SK-N-SH (cell line): Measurements from ENCODE around the gene DONSON. TPM values are rescaled to one million over a fixed set of nuclear protein-coding genes. Genes with fewer than 3 reads are reported as not detected.

ENCODE experiments used
- CTCF ChIA-PET: fragments of 300-600, 350-600 bp; formaldehyde crosslinking; extraction: SDS; loops from one replicate; lab custom pipeline; 2021; lab: Yijun Ruan, JAX
- POLR2A ChIA-PET: fragments of 350-600 bp; sonication (Branson Sonifier 250); formaldehyde crosslinking; extraction: SDS; loops from one replicate; lab custom pipeline; 2020; ENCODE audit warnings: antibody characterized with exemption, inconsistent platforms; lab: Yijun Ruan, JAX
- DNase-seq: peaks from one replicate; pipeline ENCODE4 v3.0.0; 2012
- H2AFZ ChIP-seq: fragments of 200-600 bp; sonication (generic); 2 replicates; pipeline ENCODE4 v1.8.1; 2016; ENCODE audit warnings: antibody characterized with exemption, mild to moderate bottlenecking, low read depth
- H3F3A ChIP-seq: fragments of 200-600 bp; sonication (generic); replicated peaks from 2 replicates; pipeline ENCODE3; 2016; ENCODE audit warnings: antibody characterized with exemption, mild to moderate bottlenecking; ENCODE audit not compliant: insufficient read depth
- H3K27ac ChIP-seq, 2 experiments: fragments of 200-500 bp in 1 of 2; fragments of 200-600 bp in 1 of 2; sonication (Bioruptor generic) in 1 of 2; sonication (generic), shearing (Covaris generic) in 1 of 2; 2 replicates each; pipeline versions ENCODE4 v1.5.1 to v1.6.1; 2014 to 2016; ENCODE audit warnings: low read depth in 2 of 2, inconsistent platforms in 1 of 2, low read length in 1 of 2, mild to moderate bottlenecking in 1 of 2, mixed read lengths in 1 of 2
- H3K27me3 ChIP-seq: fragments of 200-600 bp; sonication (generic), shearing (Covaris generic); 2 replicates; pipeline ENCODE4 v1.6.1; 2016; ENCODE audit warnings: mixed run types; ENCODE audit not compliant: insufficient read depth
- H3K36me3 ChIP-seq, 2 experiments: fragments of 200-500 bp in 1 of 2; fragments of 200-600 bp in 1 of 2; sonication (Bioruptor generic) in 1 of 2; sonication (generic) in 1 of 2; replicated peaks in 1 of 2; 2 replicates each; pipeline versions ENCODE3 to v1.5.1; 2014 to 2016; ENCODE audit warnings: low read length in 1 of 2, mild to moderate bottlenecking in 1 of 2; ENCODE audit not compliant: insufficient read depth in 2 of 2, control insufficient read depth in 1 of 2
- H3K4me1 ChIP-seq, 2 experiments: fragments of 200-500 bp in 1 of 2; fragments of 200-600 bp in 1 of 2; sonication (Bioruptor generic) in 1 of 2; sonication (generic), shearing (Covaris generic) in 1 of 2; 2 replicates each; pipeline versions ENCODE4 v1.5.1 to v1.6.1; 2014 to 2016; ENCODE audit warnings: low read depth in 1 of 2, low read length in 1 of 2, mixed run types in 1 of 2; ENCODE audit not compliant: insufficient read depth in 2 of 2, control insufficient read depth in 1 of 2
- H3K4me2 ChIP-seq: fragments of 200-600 bp; sonication (generic), shearing (Covaris generic); 2 replicates; pipeline ENCODE4 v1.6.1; 2017; ENCODE audit warnings: mixed run types
- H3K4me3 ChIP-seq, 2 experiments: fragments of 200-500 bp in 1 of 2; fragments of 200-600 bp in 1 of 2; sonication (Bioruptor generic) in 1 of 2; sonication (generic), shearing (Covaris generic) in 1 of 2; 2 replicates each; pipeline versions ENCODE4 v1.5.1 to v1.8.1; 2014 to 2016; ENCODE audit warnings: low read depth in 2 of 2, inconsistent platforms in 1 of 2, low read length in 1 of 2, mild to moderate bottlenecking in 1 of 2, mixed read lengths in 1 of 2, moderate library complexity in 1 of 2
- H3K79me2 ChIP-seq: fragments of 200-600 bp; sonication (generic); 2 replicates; pipeline ENCODE4 v1.8.1; 2017; ENCODE audit warnings: mild to moderate bottlenecking; ENCODE audit not compliant: insufficient read depth
- H3K9ac ChIP-seq: fragments of 200-600 bp; sonication (generic); 2 replicates; pipeline ENCODE4 v1.6.1; 2017; ENCODE audit warnings: mixed run types
- H3K9me2 ChIP-seq: fragments of 200-600 bp; sonication (generic); 2 replicates; pipeline ENCODE4 v1.6.1; 2017; ENCODE audit warnings: mixed run types
- H3K9me3 ChIP-seq: fragments of 200-600 bp; sonication (generic); 2 replicates; pipeline ENCODE4 v1.6.1; 2017; ENCODE audit warnings: mixed run types, mild to moderate bottlenecking, moderate library complexity
- H4K20me1 ChIP-seq: fragments of 200-600 bp; sonication (generic); 2 replicates; pipeline ENCODE4 v1.6.1; 2017; ENCODE audit warnings: mild to moderate bottlenecking, mixed run types; ENCODE audit not compliant: insufficient read depth
- CHD2 ChIP-seq: fragments of 150-350 bp; IDR thresholded peaks from 2 replicates; pipeline ENCODE4 v1.6.1; 2018; ENCODE audit warnings: low read length; ENCODE audit not compliant: partially characterized antibody
- EZH2phosphoT487 ChIP-seq: fragments of 200-600 bp; sonication (generic); IDR thresholded peaks from 2 replicates; pipeline ENCODE4 v1.6.1; 2017; ENCODE audit warnings: low read depth, mixed run types, mild to moderate bottlenecking, antibody characterized with exemption, moderate library complexity, borderline replicate concordance
- FOSL2 ChIP-seq: IDR thresholded peaks from 2 replicates; pipeline ENCODE4 v1.4.0; 2012; ENCODE audit warnings: low read depth, mild to moderate bottlenecking, moderate library complexity, borderline replicate concordance
- FOXM1 ChIP-seq: IDR thresholded peaks from 2 replicates; pipeline ENCODE4 v1.4.0; 2012; ENCODE audit warnings: low read depth, mild to moderate bottlenecking
- GABPA ChIP-seq: IDR thresholded peaks from 2 replicates; pipeline ENCODE4 v1.4.0; 2012; ENCODE audit warnings: low read depth, mild to moderate bottlenecking
- GATA2 ChIP-seq: sonication (generic); formaldehyde crosslinking; IDR thresholded peaks from 2 replicates; pipeline ENCODE4 v1.5.0; 2020; ENCODE audit warnings: mild to moderate bottlenecking, missing genetic modification reagents
- NFIC ChIP-seq: IDR thresholded peaks from 2 replicates; pipeline ENCODE4 v1.4.0; 2012; ENCODE audit warnings: borderline replicate concordance
- RAD21 ChIP-seq: IDR thresholded peaks from 2 replicates; pipeline ENCODE4 v1.6.1; 2012; ENCODE audit warnings: mild to moderate bottlenecking, low read length
- SIN3A ChIP-seq: IDR thresholded peaks from 2 replicates; pipeline ENCODE4 v1.6.1; 2012; ENCODE audit warnings: low read depth, mild to moderate bottlenecking, low read length, moderate library complexity, borderline replicate concordance
- TCF12 ChIP-seq: IDR thresholded peaks from 2 replicates; pipeline ENCODE4 v1.4.0; 2012
- YY1 ChIP-seq: IDR thresholded peaks from 2 replicates; pipeline ENCODE4 v1.4.0; 2012; ENCODE audit warnings: low read depth, mild to moderate bottlenecking
- WGBS: methylation state at CpG from one replicate; pipeline ENCODE4 v1.1.6; 2017; ENCODE audit warnings: low lambda C conversion rate; 5-methylcytosine and 5-hydroxymethylcytosine counted together
- polyA plus RNA-seq, 3 experiments: library from polyadenylated mRNA; depleted of rRNA; stranded (reverse); fragments of >200 nt; gene quantifications; 2 replicates each; pipeline ENCODE4 v1.2.3, GENCODE V29; 2012
- TF ChIP-seq, protein P1 (sequence below): fragments of 150-350 bp; IDR thresholded peaks from 2 replicates; pipeline ENCODE4 v1.6.1; 2016; ENCODE audit warnings: mild to moderate bottlenecking, low read depth, low read length
- TF ChIP-seq, protein P2 (sequence below): IDR thresholded peaks from 2 replicates; pipeline ENCODE4 v1.6.1; 2012; ENCODE audit warnings: mild to moderate bottlenecking, low read depth, low read length, moderate library complexity
- TF ChIP-seq, protein P3 (sequence below): IDR thresholded peaks from 2 replicates; pipeline ENCODE4 v1.4.0; 2012; ENCODE audit warnings: low read depth, borderline replicate concordance
- TF ChIP-seq, protein P4 (sequence below): IDR thresholded peaks from 2 replicates; pipeline ENCODE4; 2012

DONSON gene
- polyA plus RNA-seq, 1 of the 3 experiments (the other 2 are of a cell fraction): 17.3 TPM

DNA sequence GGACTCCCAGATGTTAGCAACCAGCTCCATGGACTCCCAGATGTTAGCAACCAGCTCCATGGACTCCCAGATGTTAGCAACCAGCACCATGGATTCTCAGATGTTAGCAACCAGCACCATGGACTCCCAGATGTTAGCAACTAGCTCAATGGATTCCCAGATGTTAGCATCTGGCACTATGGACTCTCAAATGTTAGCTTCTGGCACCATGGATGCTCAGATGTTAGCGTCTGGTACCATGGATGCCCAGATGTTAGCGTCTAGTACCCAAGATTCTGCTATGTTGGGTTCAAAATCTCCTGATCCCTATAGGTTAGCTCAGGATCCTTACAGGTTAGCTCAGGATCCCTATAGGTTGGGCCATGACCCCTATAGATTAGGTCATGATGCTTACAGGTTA, 36.8 kb downstream of the DONSON start:
- ChIA-PET POLR2A (interaction anchor here (0.5 to 1.6 kb wide), 2 partner anchors 9 to 41 kb away, joined by 4 to 5 read pairs; partner anchors contain the start of genes GART and SON), CTCF (no interaction called here)
- peaks cover 88 to 91% of the 10 kb centered on the region in 2 experiments for H3K36me3 ChIP-seq

DNA sequence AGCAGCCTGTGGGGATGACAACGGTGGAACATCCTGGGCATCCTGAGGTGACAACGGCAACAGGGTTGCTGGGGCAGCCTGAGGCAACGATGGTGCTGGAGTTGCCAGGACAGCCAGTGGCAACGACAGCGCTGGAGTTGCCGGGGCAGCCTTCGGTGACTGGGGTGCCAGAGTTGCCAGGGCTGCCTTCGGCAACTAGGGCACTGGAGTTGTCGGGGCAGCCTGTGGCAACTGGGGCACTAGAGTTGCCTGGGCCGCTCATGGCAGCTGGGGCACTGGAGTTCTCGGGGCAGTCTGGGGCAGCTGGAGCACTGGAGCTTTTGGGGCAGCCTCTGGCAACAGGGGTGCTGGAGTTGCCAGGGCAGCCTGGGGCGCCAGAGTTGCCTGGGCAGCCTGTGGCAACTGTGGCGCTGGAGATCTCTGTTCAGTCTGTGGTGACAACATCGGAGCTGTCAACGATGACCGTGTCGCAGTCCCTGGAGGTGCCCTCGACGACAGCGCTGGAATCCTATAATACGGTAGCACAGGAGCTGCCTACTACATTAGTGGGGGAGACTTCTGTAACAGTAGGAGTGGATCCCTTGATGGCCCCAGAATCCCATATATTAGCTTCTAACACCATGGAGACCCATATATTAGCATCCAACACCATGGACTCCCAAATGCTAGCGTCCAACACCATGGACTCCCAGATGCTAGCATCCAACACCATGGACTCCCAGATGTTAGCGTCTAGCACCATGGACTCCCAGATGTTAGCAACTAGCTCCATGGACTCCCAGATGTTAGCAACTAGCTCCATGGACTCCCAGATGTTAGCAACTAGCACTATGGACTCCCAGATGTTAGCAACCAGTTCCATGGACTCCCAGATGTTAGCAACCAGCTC, 37.5 kb downstream of the DONSON start:
- no peak for DNase-seq
- H3K4me1 ChIP-seq: peaks cover 2% of the 10 kb centered on the region in 2 experiments; a peak in 3 of 4 replicates
- H3K27ac ChIP-seq: no peak overlapping the region
- no peaks in the 10 kb centered on the region for H3K9me3 ChIP-seq
- ChIA-PET POLR2A (interaction anchor here (0.5 to 1.6 kb wide), 2 partner anchors 9 to 42 kb away, joined by 4 to 5 read pairs; partner anchors contain the start of genes GART and SON), CTCF (no interaction called here)
- no peak overlapping the region for H3K4me2 ChIP-seq
- H3K9ac ChIP-seq: no peak overlapping the region
- H3K4me3 ChIP-seq: no peak overlapping the region
- no peaks in the 10 kb centered on the region for H3K9me2 ChIP-seq
- peaks cover 97% of the 10 kb centered on the region for H4K20me1 ChIP-seq
- H3K36me3 ChIP-seq: peaks cover 87 to 91% of the 10 kb centered on the region in 2 experiments
- no peak overlapping the region for H2AFZ ChIP-seq
- H3K27me3 ChIP-seq: no peaks in the 10 kb centered on the region
- TF ChIP-seq, protein P1, sequence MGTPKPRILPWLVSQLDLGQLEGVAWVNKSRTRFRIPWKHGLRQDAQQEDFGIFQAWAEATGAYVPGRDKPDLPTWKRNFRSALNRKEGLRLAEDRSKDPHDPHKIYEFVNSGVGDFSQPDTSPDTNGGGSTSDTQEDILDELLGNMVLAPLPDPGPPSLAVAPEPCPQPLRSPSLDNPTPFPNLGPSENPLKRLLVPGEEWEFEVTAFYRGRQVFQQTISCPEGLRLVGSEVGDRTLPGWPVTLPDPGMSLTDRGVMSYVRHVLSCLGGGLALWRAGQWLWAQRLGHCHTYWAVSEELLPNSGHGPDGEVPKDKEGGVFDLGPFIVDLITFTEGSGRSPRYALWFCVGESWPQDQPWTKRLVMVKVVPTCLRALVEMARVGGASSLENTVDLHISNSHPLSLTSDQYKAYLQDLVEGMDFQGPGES: no peak
- TF ChIP-seq, protein P2, sequence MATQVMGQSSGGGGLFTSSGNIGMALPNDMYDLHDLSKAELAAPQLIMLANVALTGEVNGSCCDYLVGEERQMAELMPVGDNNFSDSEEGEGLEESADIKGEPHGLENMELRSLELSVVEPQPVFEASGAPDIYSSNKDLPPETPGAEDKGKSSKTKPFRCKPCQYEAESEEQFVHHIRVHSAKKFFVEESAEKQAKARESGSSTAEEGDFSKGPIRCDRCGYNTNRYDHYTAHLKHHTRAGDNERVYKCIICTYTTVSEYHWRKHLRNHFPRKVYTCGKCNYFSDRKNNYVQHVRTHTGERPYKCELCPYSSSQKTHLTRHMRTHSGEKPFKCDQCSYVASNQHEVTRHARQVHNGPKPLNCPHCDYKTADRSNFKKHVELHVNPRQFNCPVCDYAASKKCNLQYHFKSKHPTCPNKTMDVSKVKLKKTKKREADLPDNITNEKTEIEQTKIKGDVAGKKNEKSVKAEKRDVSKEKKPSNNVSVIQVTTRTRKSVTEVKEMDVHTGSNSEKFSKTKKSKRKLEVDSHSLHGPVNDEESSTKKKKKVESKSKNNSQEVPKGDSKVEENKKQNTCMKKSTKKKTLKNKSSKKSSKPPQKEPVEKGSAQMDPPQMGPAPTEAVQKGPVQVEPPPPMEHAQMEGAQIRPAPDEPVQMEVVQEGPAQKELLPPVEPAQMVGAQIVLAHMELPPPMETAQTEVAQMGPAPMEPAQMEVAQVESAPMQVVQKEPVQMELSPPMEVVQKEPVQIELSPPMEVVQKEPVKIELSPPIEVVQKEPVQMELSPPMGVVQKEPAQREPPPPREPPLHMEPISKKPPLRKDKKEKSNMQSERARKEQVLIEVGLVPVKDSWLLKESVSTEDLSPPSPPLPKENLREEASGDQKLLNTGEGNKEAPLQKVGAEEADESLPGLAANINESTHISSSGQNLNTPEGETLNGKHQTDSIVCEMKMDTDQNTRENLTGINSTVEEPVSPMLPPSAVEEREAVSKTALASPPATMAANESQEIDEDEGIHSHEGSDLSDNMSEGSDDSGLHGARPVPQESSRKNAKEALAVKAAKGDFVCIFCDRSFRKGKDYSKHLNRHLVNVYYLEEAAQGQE: no peak
- TF ChIP-seq TCF12: no peak
- TF ChIP-seq GATA2 (CRISPR knock-in tag): no peak
- TF ChIP-seq SIN3A: no peak
- no peak for TF ChIP-seq CHD2
- no peak for TF ChIP-seq RAD21
- TF ChIP-seq FOSL2: no peak
- no peak for TF ChIP-seq FOXM1
- TF ChIP-seq, protein P3, sequence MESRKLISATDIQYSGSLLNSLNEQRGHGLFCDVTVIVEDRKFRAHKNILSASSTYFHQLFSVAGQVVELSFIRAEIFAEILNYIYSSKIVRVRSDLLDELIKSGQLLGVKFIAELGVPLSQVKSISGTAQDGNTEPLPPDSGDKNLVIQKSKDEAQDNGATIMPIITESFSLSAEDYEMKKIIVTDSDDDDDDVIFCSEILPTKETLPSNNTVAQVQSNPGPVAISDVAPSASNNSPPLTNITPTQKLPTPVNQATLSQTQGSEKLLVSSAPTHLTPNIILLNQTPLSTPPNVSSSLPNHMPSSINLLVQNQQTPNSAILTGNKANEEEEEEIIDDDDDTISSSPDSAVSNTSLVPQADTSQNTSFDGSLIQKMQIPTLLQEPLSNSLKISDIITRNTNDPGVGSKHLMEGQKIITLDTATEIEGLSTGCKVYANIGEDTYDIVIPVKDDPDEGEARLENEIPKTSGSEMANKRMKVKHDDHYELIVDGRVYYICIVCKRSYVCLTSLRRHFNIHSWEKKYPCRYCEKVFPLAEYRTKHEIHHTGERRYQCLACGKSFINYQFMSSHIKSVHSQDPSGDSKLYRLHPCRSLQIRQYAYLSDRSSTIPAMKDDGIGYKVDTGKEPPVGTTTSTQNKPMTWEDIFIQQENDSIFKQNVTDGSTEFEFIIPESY: no peak
- TF ChIP-seq YY1: no peak
- peaks cover 99% of the 10 kb centered on the region for H3K79me2 ChIP-seq
- WGBS: 100% methylated on average over 21 of the region's 23 CpGs
- H3F3A ChIP-seq: peaks cover 11% of the 10 kb centered on the region

More for the DNA sequence above, 36.8 kb downstream of the DONSON start:
- H3K9me3 ChIP-seq: no peaks in the 10 kb centered on the region
- H3K9ac ChIP-seq: no peak overlapping the region
- H3K4me1 ChIP-seq: no peaks in the 10 kb centered on the region; a peak in 2 of 4 replicates
- no peak overlapping the region for H3K4me2 ChIP-seq
- no peak for DNase-seq
- H4K20me1 ChIP-seq: peaks cover 97% of the 10 kb centered on the region
- no peaks in the 10 kb centered on the region for H3K27me3 ChIP-seq
- peaks cover 99% of the 10 kb centered on the region for H3K79me2 ChIP-seq
- WGBS: no CpG with 5 or more reads among the region's 2 CpGs
- no peaks in the 10 kb centered on the region for H3K9me2 ChIP-seq
- no peak overlapping the region for H3K4me3 ChIP-seq
- TF ChIP-seq, protein P4, sequence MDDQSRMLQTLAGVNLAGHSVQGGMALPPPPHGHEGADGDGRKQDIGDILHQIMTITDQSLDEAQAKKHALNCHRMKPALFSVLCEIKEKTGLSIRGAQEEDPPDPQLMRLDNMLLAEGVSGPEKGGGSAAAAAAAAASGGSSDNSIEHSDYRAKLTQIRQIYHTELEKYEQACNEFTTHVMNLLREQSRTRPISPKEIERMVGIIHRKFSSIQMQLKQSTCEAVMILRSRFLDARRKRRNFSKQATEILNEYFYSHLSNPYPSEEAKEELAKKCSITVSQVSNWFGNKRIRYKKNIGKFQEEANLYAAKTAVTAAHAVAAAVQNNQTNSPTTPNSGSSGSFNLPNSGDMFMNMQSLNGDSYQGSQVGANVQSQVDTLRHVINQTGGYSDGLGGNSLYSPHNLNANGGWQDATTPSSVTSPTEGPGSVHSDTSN: no peak
- TF ChIP-seq NFIC: no peak
- no peak for TF ChIP-seq FOXM1
- TF ChIP-seq, protein P1: no peak
- TF ChIP-seq GABPA: no peak
- TF ChIP-seq EZH2phosphoT487: no peak
- H3F3A ChIP-seq: peaks cover 5% of the 10 kb centered on the region
- H3K27ac ChIP-seq: no peak overlapping the region
- H2AFZ ChIP-seq: no peak overlapping the region
